OCI-LY7 (cell line): Measurements from ENCODE around the gene SRGAP1. TPM values are rescaled to one million over a fixed set of nuclear protein-coding genes. Genes with fewer than 3 reads are reported as not detected.

Experiments used
- BruUV-seq: library from RNA; stranded (reverse); fragments of 400-500 nt; replicated peaks from 2 replicates; lab custom pipeline; 2021; lab: Mats Ljungman, UMichigan
- CTCF ChIA-PET: fragments of 300-600 bp; sonication (Branson Sonifier 250); formaldehyde crosslinking; loops from one replicate; lab custom pipeline; 2022; ENCODE audit warnings: antibody characterized with exemption; ENCODE audit not compliant: unreplicated experiment; lab: Charles Lee
- POLR2A ChIA-PET: fragments of 300-600 bp; sonication (Branson Sonifier 250); formaldehyde crosslinking; loops from one replicate; lab custom pipeline; 2022; ENCODE audit warnings: antibody characterized with exemption; lab: Charles Lee
- DNase-seq: peaks from one replicate; pipeline ENCODE4 v3.0.0-alpha.2; 2015; ENCODE audit warnings: low spot score
- H2AFZ ChIP-seq: fragments of 200-600 bp; sonication (generic), shearing (Covaris generic); 2 replicates; pipeline ENCODE4 v1.6.1; 2014; ENCODE audit warnings: mild to moderate bottlenecking, antibody characterized with exemption, low read length, moderate library complexity
- H3K27ac ChIP-seq: fragments of 200-600 bp; sonication (generic); 2 replicates; pipeline ENCODE4 v1.5.1; 2014; ENCODE audit warnings: mixed run types, low read depth, mild to moderate bottlenecking, moderate library complexity, low read length, inconsistent platforms; ENCODE audit not compliant: poor library complexity, severe bottlenecking
- H3K36me3 ChIP-seq: fragments of 200-600 bp; sonication (generic); 2 replicates; pipeline ENCODE4 v1.6.1; 2014; ENCODE audit warnings: mild to moderate bottlenecking, antibody characterized with exemption, low read length, moderate library complexity, mixed read lengths; ENCODE audit not compliant: insufficient read depth
- H3K4me1 ChIP-seq: fragments of 200-600 bp; sonication (generic); 2 replicates; pipeline ENCODE4 v1.5.1; 2014; ENCODE audit warnings: mild to moderate bottlenecking, low read length; ENCODE audit not compliant: insufficient read depth, poor library complexity, severe bottlenecking
- H3K4me2 ChIP-seq: fragments of 200-600 bp; sonication (generic); 2 replicates; pipeline ENCODE4 v1.6.1; 2014; ENCODE audit warnings: mild to moderate bottlenecking, low read length
- H3K4me3 ChIP-seq: fragments of 200-600 bp; sonication (generic); 2 replicates; pipeline ENCODE4 v1.5.1; 2014; ENCODE audit warnings: mild to moderate bottlenecking, low read depth, low read length; ENCODE audit not compliant: poor library complexity, severe bottlenecking
- H3K79me2 ChIP-seq: fragments of 200-600 bp; sonication (generic); 2 replicates; pipeline ENCODE4 v1.6.1; 2016; ENCODE audit warnings: low read depth, mild to moderate bottlenecking, low read length, moderate library complexity, mixed read lengths; ENCODE audit not compliant: insufficient read depth
- H3K9me2 ChIP-seq: fragments of 200-600 bp; sonication (generic); 2 replicates; pipeline ENCODE4 v1.6.1; 2016; ENCODE audit warnings: mild to moderate bottlenecking, low read length, mixed read lengths; ENCODE audit not compliant: insufficient read depth
- H3K9me3 ChIP-seq: fragments of 200-600 bp; sonication (generic); 2 replicates; pipeline ENCODE4 v1.6.1; 2014; ENCODE audit warnings: mild to moderate bottlenecking, mixed run types, low read length, mixed read lengths
- H4K20me1 ChIP-seq: fragments of 200-600 bp; sonication (generic); 2 replicates; pipeline ENCODE4 v1.6.1; 2014; ENCODE audit warnings: mild to moderate bottlenecking, antibody characterized with exemption, low read length, moderate library complexity, mixed read lengths; ENCODE audit not compliant: insufficient read depth
- CTCF ChIP-seq: fragments of 200-600 bp; sonication (generic); conservative IDR thresholded peaks from 2 replicates; pipeline ENCODE4 v1.5.1; 2014; ENCODE audit warnings: mild to moderate bottlenecking, antibody characterized with exemption, low read length, moderate library complexity, mixed read lengths
- EZH2phosphoT487 ChIP-seq: fragments of 200-600 bp; sonication (generic); IDR thresholded peaks from 2 replicates; pipeline ENCODE4 v1.6.1; 2018; ENCODE audit warnings: low read depth, borderline replicate concordance, mild to moderate bottlenecking, mixed run types, antibody characterized with exemption, low read length, moderate library complexity, mixed read lengths
- intact Hi-C: fragments of 100-400 bp; cut with micrococcal nuclease; formaldehyde crosslinking; loops from one replicate; pipeline ENCODE4 v1.10.0; 2022; ENCODE audit not compliant: unreplicated experiment
- total RNA-seq, 2 experiments: library from RNA; depleted of rRNA in 1 of 2; stranded (reverse); fragments of >200 nt in 1 of 2; shearing (Covaris generic) in 1 of 2; gene quantifications; 2 replicates each; pipeline ENCODE4 v1.2.3, GENCODE V29; 2014 to 2022

Gene SRGAP1
- total RNA-seq, 2 experiments from 2014 or later: 0.06 TPM; not detected in 1

- no peak for DNase-seq
- intact Hi-C loops: no loop called here
- no peak overlapping the region for H3K4me3 ChIP-seq
- H3K9me2 ChIP-seq: no peaks in the 10 kb centered on the region
- CTCF ChIA-PET: no interaction called here
- no peaks in the 10 kb centered on the region for H3K36me3 ChIP-seq
- POLR2A ChIA-PET: interaction anchor here (0.6 to 1.4 kb wide), 2 partner anchors 10 to 38 kb away, joined by 3 to 4 read pairs; no protein-coding TSS in a partner anchor
- no peaks in the 10 kb centered on the region for H3K9me3 ChIP-seq
- no peak overlapping the region for H3K4me2 ChIP-seq
- BruUV-seq: no TSS peak
- no peak for TF ChIP-seq CTCF
- TF ChIP-seq EZH2phosphoT487: no peak
- H3K4me1 ChIP-seq: no peaks in the 10 kb centered on the region
- no peak overlapping the region for H3K27ac ChIP-seq
- no peak overlapping the region for H2AFZ ChIP-seq
- no peaks in the 10 kb centered on the region for H4K20me1 ChIP-seq
- H3K79me2 ChIP-seq: no peaks in the 10 kb centered on the region
Observed at GRCh38 chr12:63917477-63917862, 73.0 kb downstream of the SRGAP1 start.

GRCh38 chr12:63917864-63918799 is 73.6 kb downstream of the SRGAP1 start:
- H4K20me1 ChIP-seq: no peaks in the 10 kb centered on the region
- no peaks in the 10 kb centered on the region for H3K36me3 ChIP-seq
- intact Hi-C loops: no loop called here
- no peaks in the 10 kb centered on the region for H3K79me2 ChIP-seq
- TF ChIP-seq EZH2phosphoT487 (no peak), CTCF (no peak)
- no peak overlapping the region for H2AFZ ChIP-seq
- H3K4me2 ChIP-seq: no peak overlapping the region
- no peaks in the 10 kb centered on the region for H3K4me1 ChIP-seq
- POLR2A ChIA-PET: interaction anchor here (0.6 to 1.4 kb wide), 2 partner anchors 9 to 168 kb away, joined by 4 to 6 read pairs; no protein-coding TSS in a partner anchor
- H3K9me3 ChIP-seq: no peaks in the 10 kb centered on the region
- H3K27ac ChIP-seq: no peak overlapping the region
- no TSS peak for BruUV-seq
- no peaks in the 10 kb centered on the region for H3K9me2 ChIP-seq
- DNase-seq: peak; percentile 20
- CTCF ChIA-PET: no interaction called here
- no peak overlapping the region for H3K4me3 ChIP-seq
